Left ventricle myocardium inferior (tissue), 1 donor: ENCODE results near the gene SMYD3. TPM values are rescaled to one million over a fixed set of nuclear protein-coding genes. Genes with fewer than 3 reads are reported as not detected.

Source experiments
- DNase-seq: peaks from one replicate; pipeline ENCODE4 v3.0.0-alpha.2; 2020
- H3K27ac ChIP-seq: fragments of 200-600 bp; replicated peaks from 2 replicates; pipeline ENCODE4 v1.8.0; 2021
- H3K27me3 ChIP-seq: fragments of 200-600 bp; 2 replicates; pipeline ENCODE4 v1.8.0; 2021; ENCODE audit warnings: low read depth
- H3K36me3 ChIP-seq: fragments of 200-600 bp; 2 replicates; pipeline ENCODE4 v1.8.0; 2021
- H3K4me1 ChIP-seq: fragments of 200-600 bp; 2 replicates; pipeline ENCODE4 v1.8.0; 2021
- H3K4me3 ChIP-seq: fragments of 200-600 bp; 2 replicates; pipeline ENCODE4 v1.8.0; 2021; ENCODE audit warnings: mild to moderate bottlenecking, moderate library complexity
- H3K9me3 ChIP-seq: fragments of 200-600 bp; replicated peaks from 2 replicates; pipeline ENCODE4 v1.8.0; 2021
- CTCF ChIP-seq: fragments of 200-600 bp; IDR thresholded peaks from 2 replicates; pipeline ENCODE4 v1.8.0; 2021; ENCODE audit warnings: antibody characterized with exemption, mild to moderate bottlenecking, borderline replicate concordance
- intact Hi-C: fragments of 100-400 bp; cut with micrococcal nuclease; formaldehyde crosslinking; loops from one replicate; pipeline ENCODE4 v1.11.0; 2022
- total RNA-seq: library from RNA; stranded (reverse); fragmentation: NEBNext Ultra II Directional; extraction: Animal tissue kit (Norgen Biotek cat#: 25700); gene quantifications from one replicate; pipeline ENCODE4 v1.2.1, GENCODE V29; 2021
- donor health status: DM: no; HTN: yes; CAD: no; lungs with severe emphysema.

SMYD3 gene
- total RNA-seq, 1 donor from 2014 or later: 9.9 TPM

GRCh38 chr1:246111570-246111969 lies 395.5 kb downstream of the SMYD3 start:
- intact Hi-C loops: no loop called here
- no peak overlapping the region for H3K4me3 ChIP-seq
- no peak for TF ChIP-seq CTCF
- H3K36me3 ChIP-seq: no peaks in the 10 kb centered on the region
- no peaks in the 10 kb centered on the region for H3K4me1 ChIP-seq
- no peaks in the 10 kb centered on the region for H3K9me3 ChIP-seq
- no peak overlapping the region for H3K27ac ChIP-seq
- H3K27me3 ChIP-seq: no peaks in the 10 kb centered on the region
- no peak for DNase-seq

- no peak for DNase-seq
- H3K27me3 ChIP-seq: no peaks in the 10 kb centered on the region
- H3K9me3 ChIP-seq: no peaks in the 10 kb centered on the region
- H3K4me1 ChIP-seq: no peaks in the 10 kb centered on the region
- TF ChIP-seq CTCF: no peak
- intact Hi-C loops: no loop called here
- H3K27ac ChIP-seq: no peak overlapping the region
- H3K36me3 ChIP-seq: no peaks in the 10 kb centered on the region
- no peak overlapping the region for H3K4me3 ChIP-seq
These were observed 396.5 kb downstream of the SMYD3 start for GRCh38 chr1:246110343-246111219.

- DNase-seq: no peak
- no peaks in the 10 kb centered on the region for H3K36me3 ChIP-seq
- intact Hi-C loops: no loop called here
- H3K27ac ChIP-seq: no peak overlapping the region
- H3K9me3 ChIP-seq: no peaks in the 10 kb centered on the region
- H3K27me3 ChIP-seq: no peaks in the 10 kb centered on the region
- no peak overlapping the region for H3K4me3 ChIP-seq
- TF ChIP-seq CTCF: no peak
- H3K4me1 ChIP-seq: no peaks in the 10 kb centered on the region
These were observed 398.7 kb downstream of the SMYD3 start for GRCh38 chr1:246108278-246108925.

DNA sequence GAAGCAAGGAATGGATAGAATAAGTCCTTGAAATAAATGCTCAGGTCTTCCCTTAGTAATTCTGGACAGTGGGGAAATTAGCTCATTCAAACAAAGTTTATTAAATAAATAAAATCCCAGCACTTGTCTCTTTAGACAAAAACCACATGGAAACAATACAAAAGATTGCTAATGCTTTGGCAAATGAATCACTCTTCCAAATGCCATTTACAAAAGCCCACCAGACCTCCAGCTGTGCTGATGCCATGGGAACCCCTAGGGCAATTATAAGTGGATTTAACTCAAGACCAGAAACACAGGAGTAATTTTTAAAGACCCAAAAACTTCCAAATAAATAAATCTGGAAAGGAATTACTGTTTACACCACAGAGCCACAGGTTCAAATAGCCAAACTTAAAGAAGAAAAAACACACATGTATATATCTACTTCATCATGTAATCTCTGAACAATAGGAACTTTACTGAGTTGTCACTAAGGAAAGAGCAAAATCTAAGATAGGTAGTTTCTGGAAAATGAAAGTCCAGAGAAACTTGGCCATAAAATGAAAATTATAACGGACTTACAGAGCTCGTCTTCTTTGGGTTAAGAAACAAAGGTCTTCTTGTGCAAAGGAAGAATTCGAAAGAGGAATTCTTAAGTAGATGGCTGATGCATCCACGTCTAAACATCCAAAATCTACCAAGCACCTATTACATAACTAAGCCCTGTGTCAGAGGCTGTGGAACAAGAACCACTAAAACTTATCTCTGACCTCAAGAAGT lies 399.4 kb downstream of the SMYD3 start:
- no peak for TF ChIP-seq CTCF
- Histone ChIP-seq H3K4me3 (no peak overlapping the region), H3K9me3 (no peaks in the 10 kb centered on the region), H3K4me1 (no peaks in the 10 kb centered on the region), H3K27ac (no peak overlapping the region), H3K27me3 (no peaks in the 10 kb centered on the region), H3K36me3 (no peaks in the 10 kb centered on the region)
- intact Hi-C loops: no loop called here
- no peak for DNase-seq

- TF ChIP-seq CTCF: no peak
- no peak for DNase-seq
- no peaks in the 10 kb centered on the region for H3K27me3 ChIP-seq
- H3K4me3 ChIP-seq: no peak overlapping the region
- no peaks in the 10 kb centered on the region for H3K9me3 ChIP-seq
- H3K36me3 ChIP-seq: no peaks in the 10 kb centered on the region
- no peak overlapping the region for H3K27ac ChIP-seq
- H3K4me1 ChIP-seq: no peaks in the 10 kb centered on the region
- intact Hi-C loops: no loop called here
These were observed 400.7 kb downstream of the SMYD3 start for GRCh38 chr1:246106342-246106763.
